CD4-positive, alpha-beta T cell treated with Interleukin-10 for 1 hour (primary cell): Measurements from ENCODE around the gene TBC1D1.

Source experiments
- DNase-seq: peaks from one replicate; pipeline ENCODE4 v3.0.0-alpha.2; 2020

The TBC1D1 gene

GRCh38 chr4:38179690-38180377 is 288.9 kb downstream of the TBC1D1 start:
- peak; percentile 80 for DNase-seq

GRCh38 chr4:38180456-38180855 is 289.6 kb downstream of the TBC1D1 start:
- no peak for DNase-seq

GRCh38 chr4:38181286-38181685 is 290.4 kb downstream of the TBC1D1 start:
- DNase-seq: no peak

GRCh38 chr4:38182334-38182998 is 291.6 kb downstream of the TBC1D1 start:
- DNase-seq: no peak

GRCh38 chr4:38184404-38184803 is 293.5 kb downstream of the TBC1D1 start:
- no peak for DNase-seq

GRCh38 chr4:38185406-38186144 is 294.7 kb downstream of the TBC1D1 start:
- DNase-seq: no peak

GRCh38 chr4:38188136-38188535 is 297.3 kb downstream of the TBC1D1 start:
- DNase-seq: no peak

- DNase-seq: no peak
Observed at GRCh38 chr4:38188631-38189101, 297.8 kb downstream of the TBC1D1 start.
